H1 (cell line): ENCODE data around the gene SLC24A4. TPM values are rescaled to one million over a fixed set of nuclear protein-coding genes. Genes with fewer than 3 reads are reported as not detected.

Experiments used
- CTCF ChIA-PET: fragments of 300-600 bp; sonication (Branson Sonifier 250); formaldehyde crosslinking; loops from one replicate; lab custom pipeline; 2021; ENCODE audit not compliant: partially characterized antibody; lab: Charles Lee
- POLR2A ChIA-PET: fragments of 300-600 bp; sonication (Branson Sonifier 250); formaldehyde crosslinking; loops from one replicate; lab custom pipeline; 2021; ENCODE audit warnings: inconsistent platforms; ENCODE audit not compliant: partially characterized antibody; lab: Charles Lee
- DNase-seq, 2 experiments: peaks; one replicate each; pipeline versions ENCODE4 v3.0.0 to v3.0.0-alpha.2; 2010 to 2022; ENCODE audit warnings: low spot score in 2 of 2, low read depth in 1 of 2, mixed read lengths in 1 of 2
- FAIRE-seq: peaks from 2 replicates; lab custom pipeline; 2011; peaks lifted over from hg19 to GRCh38; lab: Jason Lieb, UNC
- H2AFZ ChIP-seq: 2 replicates; pipeline ENCODE4 v1.8.1; 2012; ENCODE audit warnings: low read length, inconsistent platforms
- H2AK5ac ChIP-seq: 2 replicates; pipeline ENCODE4 v1.6.1; 2013; ENCODE audit warnings: low read depth, low read length
- H2BK120ac ChIP-seq: replicated peaks from 2 replicates; pipeline ENCODE3; 2013; ENCODE audit warnings: low read depth, low read length, inconsistent platforms
- H2BK12ac ChIP-seq: 2 replicates; pipeline ENCODE4 v1.6.1; 2013; ENCODE audit warnings: low read depth, low read length
- H2BK15ac ChIP-seq: 2 replicates; pipeline ENCODE4 v1.6.1; 2013; ENCODE audit warnings: low read length
- H2BK20ac ChIP-seq: 2 replicates; pipeline ENCODE4 v1.6.1; 2013; ENCODE audit warnings: low read length
- H2BK5ac ChIP-seq: 2 replicates; pipeline ENCODE4 v1.6.1; 2013; ENCODE audit warnings: low read depth, low read length
- H3K14ac ChIP-seq: 2 replicates; pipeline ENCODE4 v1.6.1; 2013; ENCODE audit warnings: inconsistent platforms; ENCODE audit not compliant: insufficient read length
- H3K18ac ChIP-seq: 2 replicates; pipeline ENCODE4 v1.6.1; 2013; ENCODE audit warnings: low read length; ENCODE audit errors: extremely low read depth
- H3K23ac ChIP-seq: 2 replicates; pipeline ENCODE4 v1.6.1; 2013; ENCODE audit warnings: inconsistent platforms; ENCODE audit not compliant: insufficient read length
- H3K23me2 ChIP-seq: 2 replicates; pipeline ENCODE4 v1.6.1; 2013; ENCODE audit warnings: low read depth, low read length
- H3K27ac ChIP-seq: 2 replicates; pipeline ENCODE4 v1.6.1; 2011; ENCODE audit warnings: low read depth, low read length, inconsistent platforms
- H3K27me3 ChIP-seq, 4 experiments: replicated peaks in 1 of 4; 1 replicate in 1 of 4; 2 replicates in 3 of 4; pipeline versions ENCODE4 v1.6.1 to v1.8.1; 2011 to 2013; ENCODE audit warnings: low read length in 3 of 4, mild to moderate bottlenecking in 3 of 4, inconsistent platforms in 2 of 4, mixed read lengths in 2 of 4, moderate library complexity in 1 of 4; ENCODE audit not compliant: control insufficient read depth in 3 of 4, insufficient read depth in 3 of 4; ENCODE audit errors: extremely low read depth in 1 of 4
- H3K36me3 ChIP-seq, 4 experiments: 2 replicates each; pipeline versions ENCODE4 v1.6.1 to v1.8.1; 2011 to 2013; ENCODE audit warnings: mild to moderate bottlenecking in 4 of 4, low read length in 3 of 4, moderate library complexity in 2 of 4, control low read depth in 1 of 4, inconsistent platforms in 1 of 4; ENCODE audit not compliant: insufficient read depth in 4 of 4, control insufficient read depth in 2 of 4
- H3K4ac ChIP-seq: replicated peaks from 2 replicates; pipeline ENCODE3; 2013; ENCODE audit warnings: low read length, low read depth, mixed read lengths, inconsistent platforms; ENCODE audit not compliant: insufficient read length
- H3K4me1 ChIP-seq, 4 experiments: replicated peaks in 1 of 4; 1 replicate in 1 of 4; 2 replicates in 3 of 4; pipeline versions ENCODE4 v1.6.1 to v1.8.1; 2011 to 2013; ENCODE audit warnings: low read length in 3 of 4, inconsistent platforms in 2 of 4, mixed read lengths in 1 of 4; ENCODE audit not compliant: insufficient read depth in 4 of 4, control insufficient read depth in 3 of 4
- H3K4me2 ChIP-seq, 2 experiments: 2 replicates each; pipeline versions ENCODE4 v1.6.1 to v1.8.1; 2011 to 2013; ENCODE audit warnings: low read depth in 2 of 2, low read length in 2 of 2, control low read depth in 1 of 2, inconsistent platforms in 1 of 2, mild to moderate bottlenecking in 1 of 2; ENCODE audit not compliant: insufficient read depth in 1 of 2
- H3K4me3 ChIP-seq, 4 experiments: fragments of 200-600, 300-600 bp in 1 of 4; sonication (generic), shearing (Covaris generic), sonication (Bioruptor Twin) in 1 of 4; 2 replicates each; pipeline versions ENCODE4 v1.5.1 to v1.8.1; 2011 to 2016; ENCODE audit warnings: low read length in 4 of 4, low read depth in 3 of 4, control low read depth in 2 of 4, inconsistent platforms in 2 of 4, mild to moderate bottlenecking in 2 of 4, mixed read lengths in 1 of 4, moderate library complexity in 1 of 4; ENCODE audit not compliant: insufficient read depth in 2 of 4; ENCODE audit errors: extremely low read depth in 1 of 4
- H3K56ac ChIP-seq: replicated peaks from 2 replicates; pipeline ENCODE3; 2013; ENCODE audit warnings: low read depth, mild to moderate bottlenecking, mixed read lengths, low read length, inconsistent platforms; ENCODE audit not compliant: insufficient read length
- H3K79me1 ChIP-seq: 2 replicates; pipeline ENCODE4 v1.6.1; 2013; ENCODE audit warnings: low read depth, low read length, control low read depth
- H3K79me2 ChIP-seq, 2 experiments: 2 replicates each; pipeline versions ENCODE4 v1.6.1 to v1.8.1; 2012 to 2013; ENCODE audit warnings: low read length in 2 of 2, mild to moderate bottlenecking in 2 of 2, inconsistent platforms in 1 of 2; ENCODE audit not compliant: insufficient read depth in 2 of 2, control insufficient read depth in 1 of 2
- H3K9ac ChIP-seq, 4 experiments: replicated peaks in 1 of 4; 1 replicate in 1 of 4; 2 replicates in 3 of 4; pipeline versions ENCODE4 v1.6.1 to v1.8.1; 2011 to 2013; ENCODE audit warnings: low read depth in 3 of 4, low read length in 3 of 4, control low read depth in 2 of 4, mild to moderate bottlenecking in 2 of 4, moderate library complexity in 2 of 4, inconsistent platforms in 1 of 4; ENCODE audit errors: extremely low read depth in 1 of 4
- H3K9me3 ChIP-seq, 2 experiments: 2 replicates each; pipeline versions ENCODE4 v1.6.1 to v1.8.1; 2012 to 2013; ENCODE audit warnings: mild to moderate bottlenecking in 2 of 2, moderate library complexity in 2 of 2, control low read depth in 1 of 2, inconsistent platforms in 1 of 2, low read depth in 1 of 2, low read length in 1 of 2, mixed read lengths in 1 of 2; ENCODE audit not compliant: insufficient read depth in 2 of 2
- H4K20me1 ChIP-seq, 2 experiments: replicated peaks in 1 of 2; 2 replicates each; pipeline versions ENCODE3 to v1.8.1; 2011 to 2013; ENCODE audit warnings: inconsistent platforms in 2 of 2, low read length in 2 of 2, mild to moderate bottlenecking in 1 of 2; ENCODE audit not compliant: insufficient read depth in 2 of 2, control insufficient read depth in 1 of 2
- H4K5ac ChIP-seq: 2 replicates; pipeline ENCODE4 v1.6.1; 2013; ENCODE audit warnings: low read length, low read depth, mixed read lengths, inconsistent platforms; ENCODE audit not compliant: insufficient read length
- H4K8ac ChIP-seq: 2 replicates; pipeline ENCODE4 v1.8.0; 2013; ENCODE audit warnings: mild to moderate bottlenecking, moderate library complexity, low read length, inconsistent platforms; ENCODE audit not compliant: insufficient read depth; ENCODE audit errors: extremely low read depth
- H4K91ac ChIP-seq: replicated peaks from 2 replicates; pipeline ENCODE3; 2013; ENCODE audit warnings: low read length, mixed read lengths, inconsistent platforms; ENCODE audit not compliant: insufficient read length
- BCL11A ChIP-seq, 2 experiments: IDR thresholded peaks; one replicate each; pipeline ENCODE4 v1.6.1; 2011; ENCODE audit warnings: low read depth in 2 of 2, low read length in 2 of 2, mild to moderate bottlenecking in 2 of 2
- CBX8 ChIP-seq: fragments of 300-800, 300-1000 bp; sonication (generic); IDR thresholded peaks from 2 replicates; pipeline ENCODE4 v1.7.1; 2016; ENCODE audit warnings: low read depth, low read length, borderline replicate concordance
- EP300 ChIP-seq, 2 experiments: IDR thresholded peaks; 1 replicate in 1 of 2; 2 replicates in 1 of 2; pipeline ENCODE4 v1.6.1; 2011 to 2012; ENCODE audit warnings: low read depth in 2 of 2, low read length in 2 of 2, mild to moderate bottlenecking in 2 of 2, borderline replicate concordance in 1 of 2, inconsistent platforms in 1 of 2, moderate library complexity in 1 of 2
- EZH2 ChIP-seq: fragments of 200-600 bp; sonication (generic); IDR thresholded peaks from 2 replicates; pipeline ENCODE4 v1.7.1; 2012; ENCODE audit warnings: low read depth, mild to moderate bottlenecking, moderate library complexity, low read length, inconsistent platforms; ENCODE audit not compliant: severe bottlenecking
- GABPA ChIP-seq: IDR thresholded peaks from 2 replicates; pipeline ENCODE4 v1.6.1; 2011; ENCODE audit warnings: mild to moderate bottlenecking, low read length, moderate library complexity, borderline replicate concordance; ENCODE audit not compliant: insufficient read depth
- JUND ChIP-seq: IDR thresholded peaks from 2 replicates; pipeline ENCODE4 v1.6.1; 2011; ENCODE audit warnings: mild to moderate bottlenecking, improper control_type of control experiment, low read length
- MAFK ChIP-seq: IDR thresholded peaks from 2 replicates; pipeline ENCODE4 v1.6.1; 2012; ENCODE audit warnings: low read depth, mild to moderate bottlenecking, improper control_type of control experiment, low read length
- SP4 ChIP-seq: IDR thresholded peaks from 2 replicates; pipeline ENCODE4 v1.6.1; 2012; ENCODE audit warnings: low read length, inconsistent platforms
- TAF1 ChIP-seq: IDR thresholded peaks from 2 replicates; pipeline ENCODE4 v1.6.1; 2011; ENCODE audit warnings: mild to moderate bottlenecking, low read depth, low read length
- TAF7 ChIP-seq: optimal IDR thresholded peaks from 2 replicates; pipeline ENCODE3; 2011; ENCODE audit warnings: low read depth, mild to moderate bottlenecking, inconsistent platforms, low read length, moderate library complexity, borderline replicate concordance
- YY1 ChIP-seq: IDR thresholded peaks from 2 replicates; pipeline ENCODE4 v1.6.1; 2011; ENCODE audit warnings: low read depth, mild to moderate bottlenecking, low read length
- WGBS, 2 experiments: shearing (Covaris generic) in 1 of 2; methylation state at CpG; one replicate each; pipeline versions ENCODE4 v1.1.6 to v1.1.7; 2013 to 2015; ENCODE audit warnings: low lambda C conversion rate in 2 of 2, mixed read lengths in 2 of 2, inconsistent platforms in 1 of 2, low coverage in 1 of 2, missing lambda C conversion rate in 1 of 2; ENCODE audit not compliant: insufficient replicate concordance in 2 of 2, insufficient coverage in 1 of 2, insufficient read length in 1 of 2; ENCODE audit errors: extremely low coverage in 1 of 2, missing lambda C conversion rate in 1 of 2; 5-methylcytosine and 5-hydroxymethylcytosine counted together
- polyA plus RNA-seq, 7 experiments: library from polyadenylated mRNA; depleted of rRNA in 3 of 7; stranded (reverse) in 5 of 7; unstranded in 2 of 7; fragments of >200 nt in 5 of 7; fragments of 200-250 nt in 2 of 7; gene quantifications; 1 replicate in 5 of 7; 2 replicates in 1 of 7; 4 replicates in 1 of 7; pipeline versions ENCODE4 v1.2.1 to v1.2.3, GENCODE V29; 2011 to 2013; ENCODE audit warnings: missing spikeins in 2 of 7, mixed read lengths in 2 of 7
- total RNA-seq: library from RNA; stranded (reverse); fragmentation: NEBNext Ultra II Directional; extraction: Animal tissue kit (Norgen Biotek cat#: 25700); gene quantifications from 2 replicates; pipeline ENCODE4 v1.2.1, GENCODE V29; 2021
- TF ChIP-seq, protein P1 (sequence below): IDR thresholded peaks from 2 replicates; pipeline ENCODE4 v1.6.1; 2012; ENCODE audit warnings: inconsistent platforms
- TF ChIP-seq, protein P2 (sequence below): IDR thresholded peaks from 2 replicates; pipeline ENCODE4 v1.6.1; 2011; ENCODE audit warnings: low read depth, mild to moderate bottlenecking, low read length; ENCODE audit not compliant: insufficient read depth

Gene SLC24A4
- total and polyA plus RNA-seq, 2 of the 8 experiments (the other 6 are each of a cell fraction or from before 2014, with no cell fraction given): 0.27 to 0.89 TPM

DNA sequence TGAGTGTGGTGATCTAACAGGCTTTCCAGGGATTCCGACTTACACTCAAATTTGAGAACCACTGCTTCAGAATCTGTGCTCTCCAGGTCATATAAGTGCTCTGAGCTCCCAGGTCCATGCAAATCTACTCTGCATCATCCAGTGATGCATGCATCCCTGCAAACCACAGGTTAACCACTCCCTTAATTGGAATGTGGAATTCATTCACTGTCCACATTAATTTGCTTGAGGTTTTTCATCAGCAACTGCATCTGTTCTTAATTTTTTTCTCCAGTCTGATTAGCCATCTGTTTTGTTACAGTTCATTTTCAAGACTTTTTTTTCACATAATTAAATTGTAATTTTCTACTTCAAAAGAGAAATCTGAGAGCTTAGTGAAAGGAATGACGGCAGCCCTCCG lies 147.2 kb downstream of the SLC24A4 start:
- Histone ChIP-seq H4K20me1 (no peaks in the 10 kb centered on the region), H2BK120ac (no peak overlapping the region), H2AK5ac (no peak overlapping the region), H3K9me3 (no peaks in the 10 kb centered on the region; a peak in 1 of 4 replicates), H3K23ac (no peak overlapping the region), H4K5ac (no peak overlapping the region), H3K36me3 (no peaks in the 10 kb centered on the region), H3K4me3 (no peak overlapping the region), H3K4ac (no peak overlapping the region), H3K4me2 (no peak overlapping the region), H3K79me2 (no peaks in the 10 kb centered on the region), H3K9ac (no peak overlapping the region), H2BK20ac (no peak overlapping the region), H3K18ac (no peak overlapping the region), H3K27ac (no peak overlapping the region), H4K91ac (no peak overlapping the region), H2BK15ac (no peak overlapping the region), H3K23me2 (no peaks in the 10 kb centered on the region), H3K27me3 (no peaks in the 10 kb centered on the region), H2BK12ac (no peak overlapping the region), H3K56ac (no peak overlapping the region), H2BK5ac (no peak overlapping the region), H4K8ac (no peak overlapping the region), H3K79me1 (no peaks in the 10 kb centered on the region; the same call in 1 of the 2 replicates), H2AFZ (no peak overlapping the region), H3K4me1 (peaks cover 5 to 14% (median 12%) of the 10 kb centered on the region in 4 experiments), H3K14ac (no peak overlapping the region)
- POLR2A ChIA-PET: no interaction called here
- FAIRE-seq: no peak
- 65% methylated on average over 3 of the region's 3 CpGs; no CpG with 5 or more reads in 1 of the 2 experiments for whole genome bisulfite sequencing, 2 experiments
- CTCF ChIA-PET: interaction anchor here (1.1 to 2.9 kb wide), 3 partner anchors 9 to 118 kb away, joined by 3 to 21 read pairs (median 3); no protein-coding TSS in a partner anchor
- DNase-seq: no peak
- TF ChIP-seq, protein P1, sequence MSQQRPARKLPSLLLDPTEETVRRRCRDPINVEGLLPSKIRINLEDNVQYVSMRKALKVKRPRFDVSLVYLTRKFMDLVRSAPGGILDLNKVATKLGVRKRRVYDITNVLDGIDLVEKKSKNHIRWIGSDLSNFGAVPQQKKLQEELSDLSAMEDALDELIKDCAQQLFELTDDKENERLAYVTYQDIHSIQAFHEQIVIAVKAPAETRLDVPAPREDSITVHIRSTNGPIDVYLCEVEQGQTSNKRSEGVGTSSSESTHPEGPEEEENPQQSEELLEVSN: no peak
- no peak for TF ChIP-seq GABPA
- TF ChIP-seq TAF1: no peak
- TF ChIP-seq YY1: no peak
- TF ChIP-seq JUND: no peak
- no peak for TF ChIP-seq MAFK
- TF ChIP-seq CBX8: no peak
- no peak for TF ChIP-seq EZH2
- TF ChIP-seq EP300 (IDR thresholded peaks at IDR 0.05; ENCODE audit: borderline replicate concordance in 1 of 2, low read depth in 2 of 2, low read length in 2 of 2): no peak
- TF ChIP-seq TAF7: no peak
- TF ChIP-seq, protein P2, sequence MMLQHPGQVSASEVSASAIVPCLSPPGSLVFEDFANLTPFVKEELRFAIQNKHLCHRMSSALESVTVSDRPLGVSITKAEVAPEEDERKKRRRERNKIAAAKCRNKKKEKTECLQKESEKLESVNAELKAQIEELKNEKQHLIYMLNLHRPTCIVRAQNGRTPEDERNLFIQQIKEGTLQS: no peak
- TF ChIP-seq BCL11A (IDR thresholded peaks at IDR 0.05; ENCODE audit: low read depth in 2 of 2, low read length in 2 of 2): no peak
- no peak for TF ChIP-seq SP4
